ENCODE results near the gene ADAMTS2.
"Not testable (repeated sequence)": the region's sequence is repeated elsewhere in the genome, so short reads cannot be mapped to it uniquely, and the experiment has no call there.

ADAMTS2 gene

GRCh38 chr5:179217356-179217755 lies 127.9 kb downstream of the ADAMTS2 start:
- no peak for DNase-seq (ENCODE audit: low read depth, low spot score)

DNA sequence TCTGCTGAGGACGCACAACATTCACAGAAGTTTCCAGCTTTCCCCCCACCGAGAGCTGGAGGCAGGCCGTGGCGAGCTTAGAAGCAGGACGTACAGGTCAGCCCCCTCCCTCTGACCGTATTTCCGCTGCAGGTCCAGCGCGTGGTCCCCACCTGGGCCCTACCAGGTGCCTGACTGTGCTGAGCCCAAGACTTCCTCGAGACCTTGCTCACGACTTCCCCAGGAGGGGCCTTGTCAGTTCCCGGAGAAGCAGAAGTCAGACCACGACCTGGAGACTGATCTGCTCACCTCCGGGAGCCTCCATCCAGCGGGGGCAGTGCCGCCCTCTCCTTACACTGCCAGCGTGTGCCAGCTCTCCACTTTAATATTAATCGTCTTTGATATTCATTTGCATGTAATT lies 128.9 kb downstream of the ADAMTS2 start:
- not testable (repeated sequence) for DNase-seq (ENCODE audit: low read depth, low spot score)

DNA sequence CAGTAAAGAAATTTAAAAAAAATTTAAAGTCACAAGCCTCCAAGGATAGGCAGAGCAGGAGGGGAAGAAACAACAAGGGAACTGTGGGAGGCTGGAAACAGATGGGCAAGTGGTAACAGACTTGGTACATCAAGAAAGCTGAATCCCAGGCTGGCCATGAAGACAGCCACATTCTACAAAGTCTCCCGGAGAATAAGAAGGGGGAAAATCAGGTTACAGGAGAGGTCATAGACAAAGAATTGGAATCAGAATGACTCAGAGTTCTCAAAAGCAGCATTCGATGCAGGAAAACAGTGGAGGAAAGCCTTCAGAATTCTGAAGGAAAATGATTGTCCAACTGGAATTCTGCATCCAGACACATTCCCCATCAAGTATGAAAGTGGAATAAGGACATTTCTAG lies 129.7 kb downstream of the ADAMTS2 start:
- no peak for DNase-seq (ENCODE audit: low read depth, low spot score)

GRCh38 chr5:179214678-179215077 lies 130.6 kb downstream of the ADAMTS2 start:
- DNase-seq (ENCODE audit: low read depth, low spot score): no peak

GRCh38 chr5:179212870-179213269 lies 132.4 kb downstream of the ADAMTS2 start:
- DNase-seq (ENCODE audit: low read depth, low spot score): no peak

GRCh38 chr5:179211631-179212030 lies 133.6 kb downstream of the ADAMTS2 start:
- no peak for DNase-seq (ENCODE audit: low read depth, low spot score)

DNA sequence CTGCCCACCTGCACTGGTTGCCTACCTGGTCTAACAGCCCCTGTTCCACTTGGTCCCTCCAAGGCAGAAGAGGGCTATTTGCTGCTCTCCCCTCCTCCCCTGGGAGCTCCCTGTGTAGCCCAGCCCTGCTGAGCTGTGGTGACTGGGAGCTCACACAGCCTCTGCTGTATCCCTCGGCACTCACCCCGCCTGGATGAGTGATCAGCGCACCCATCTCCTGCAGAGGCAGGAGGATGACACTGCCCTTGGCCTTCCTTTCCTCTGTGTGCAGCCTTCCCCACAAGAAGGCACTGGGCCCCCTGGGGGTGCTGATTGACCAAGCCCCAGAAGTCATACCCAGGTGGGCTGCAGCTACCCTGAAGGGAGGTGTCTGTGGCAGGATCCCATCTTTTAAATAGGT lies 134.2 kb downstream of the ADAMTS2 start:
- DNase-seq (ENCODE audit: low read depth, low spot score): no peak

- DNase-seq (ENCODE audit: low read depth, low spot score): no peak
These were observed 134.8 kb downstream of the ADAMTS2 start for GRCh38 chr5:179210478-179210877.

- DNase-seq (ENCODE audit: low read depth, low spot score): peak; percentile 19
These were observed 135.7 kb downstream of the ADAMTS2 start for GRCh38 chr5:179209359-179210150.

GRCh38 chr5:179208706-179209358 lies 136.4 kb downstream of the ADAMTS2 start:
- no peak for DNase-seq (ENCODE audit: low read depth, low spot score)

- no peak for DNase-seq (ENCODE audit: low read depth, low spot score)
These were observed 137.1 kb downstream of the ADAMTS2 start for GRCh38 chr5:179207920-179208705.

DNA sequence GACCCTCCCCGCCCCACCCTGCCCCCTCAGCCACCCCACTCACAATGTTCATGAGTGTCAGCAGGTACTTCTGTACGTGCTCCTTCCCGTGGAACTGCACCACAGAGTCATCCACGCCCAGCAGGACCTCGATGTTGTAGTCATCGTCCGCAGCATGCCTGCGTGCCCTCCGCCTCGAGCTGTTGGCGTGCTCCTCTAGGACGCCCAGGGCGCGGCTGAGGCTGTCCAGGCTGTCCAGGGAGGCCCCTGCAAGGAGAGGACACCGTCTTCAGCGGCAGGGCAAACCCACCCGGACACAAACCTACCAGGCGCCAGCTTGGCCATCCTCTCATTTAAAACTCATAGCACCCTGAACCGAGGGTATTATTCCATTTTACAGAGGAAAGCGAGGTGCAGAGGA lies 137.8 kb downstream of the ADAMTS2 start:
- DNase-seq (ENCODE audit: low read depth, low spot score): no peak

- DNase-seq (ENCODE audit: low read depth, low spot score): no peak
These were observed 138.9 kb downstream of the ADAMTS2 start for GRCh38 chr5:179206366-179206765.

DNA sequence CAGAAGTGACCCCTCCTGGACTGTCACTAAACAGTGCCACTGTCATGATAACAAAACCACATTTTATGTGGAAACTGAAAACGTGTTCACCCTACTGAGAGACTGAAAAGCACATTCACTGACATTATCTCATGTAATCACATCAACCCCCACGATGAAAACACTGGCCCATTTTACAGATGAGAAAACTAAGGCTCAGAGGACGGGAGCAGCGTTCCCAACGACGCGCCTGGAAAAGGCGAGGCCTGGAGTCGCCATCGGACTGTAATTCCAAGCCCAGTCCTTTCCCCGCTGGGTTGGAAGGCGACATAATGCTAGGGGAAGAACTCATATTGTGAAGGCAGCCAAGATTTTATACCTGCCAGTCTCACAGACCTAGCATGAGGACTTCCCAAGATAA lies 140.0 kb downstream of the ADAMTS2 start:
- no peak for DNase-seq (ENCODE audit: low read depth, low spot score)

- DNase-seq (ENCODE audit: low read depth, low spot score): no peak
These were observed 140.7 kb downstream of the ADAMTS2 start for GRCh38 chr5:179204572-179204971.

- no peak for DNase-seq (ENCODE audit: low read depth, low spot score)
These were observed 142.0 kb downstream of the ADAMTS2 start for GRCh38 chr5:179203248-179203647.

DNA sequence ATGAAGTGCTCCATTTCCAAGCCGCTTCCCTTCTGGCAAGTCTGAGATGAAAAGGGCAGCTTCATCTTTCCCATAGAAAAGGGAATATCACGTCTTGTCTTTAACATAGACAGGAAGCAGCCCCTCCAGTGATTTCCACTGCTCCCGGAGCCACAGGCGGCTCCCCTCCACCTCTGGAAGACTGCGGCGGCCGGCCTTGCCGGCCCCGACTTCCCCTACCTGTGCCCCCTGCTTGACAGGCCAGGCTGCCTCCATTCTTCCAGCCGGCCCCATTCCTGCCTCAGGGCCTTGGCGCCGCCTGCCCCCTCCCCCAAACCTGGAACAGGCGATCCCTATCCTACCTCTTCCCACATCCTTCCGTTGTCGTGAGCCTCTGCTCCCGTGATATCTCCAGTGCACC lies 143.3 kb downstream of the ADAMTS2 start:
- DNase-seq (ENCODE audit: low read depth, low spot score): no peak

GRCh38 chr5:179199246-179199645 lies 146.0 kb downstream of the ADAMTS2 start:
- no peak for DNase-seq (ENCODE audit: low read depth, low spot score)

- no peak for DNase-seq (ENCODE audit: low read depth, low spot score)
These were observed 146.4 kb downstream of the ADAMTS2 start for GRCh38 chr5:179198825-179199224.

DNA sequence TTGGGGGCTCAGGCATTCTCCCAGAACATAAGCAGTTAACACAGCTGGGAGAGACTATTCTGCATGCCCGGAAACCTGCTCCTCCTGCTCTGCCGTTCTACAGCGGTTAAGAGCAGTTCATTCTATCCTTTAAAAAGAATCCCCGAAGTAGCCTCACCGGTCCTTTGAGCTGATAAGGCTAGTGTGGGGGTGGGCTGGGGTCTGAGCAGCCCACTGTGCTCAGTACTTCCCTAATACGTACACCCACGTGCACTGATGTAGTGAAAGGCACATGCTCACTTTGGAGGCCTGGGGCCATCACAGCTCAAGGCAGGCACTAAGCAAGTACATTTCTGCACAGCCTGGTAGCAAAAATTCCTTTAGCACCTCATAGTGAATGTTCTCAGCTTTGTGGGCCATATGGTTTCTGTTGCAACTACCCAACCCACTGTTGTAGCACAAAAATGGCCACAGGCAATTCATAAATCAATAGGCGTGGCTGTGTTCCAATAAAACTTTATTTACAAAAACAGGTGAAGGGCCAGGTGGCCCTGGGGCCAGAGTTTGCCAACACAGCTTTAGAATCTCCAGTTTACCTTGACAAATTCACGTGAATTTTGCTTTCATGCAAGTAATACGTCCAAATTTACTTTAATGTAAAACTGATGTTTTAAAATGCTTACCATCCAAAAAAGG lies 148.7 kb downstream of the ADAMTS2 start:
- no peak for DNase-seq (ENCODE audit: low read depth, low spot score)

GRCh38 chr5:179195561-179196404 lies 149.5 kb downstream of the ADAMTS2 start:
- no peak for DNase-seq (ENCODE audit: low read depth, low spot score)
